Stimulated activated CD4-positive, alpha-beta T cell treated with anti-CD3 and anti-CD28 coated beads, Interleukin-2, amount 100 ng/mL, for 24 hours (primary cell): Measurements from ENCODE around the gene WAC.
"Not testable (repeated sequence)": the region's sequence is repeated elsewhere in the genome, so short reads cannot be mapped to it uniquely, and the experiment has no call there.

Source experiments
- DNase-seq, 2 donors: peaks; one replicate each; pipeline ENCODE4 v3.0.0-alpha.2; 2020

Gene WAC

GRCh38 chr10:28569506-28570159, 36.7 kb downstream of the WAC start:
- DNase-seq: no peak

DNA sequence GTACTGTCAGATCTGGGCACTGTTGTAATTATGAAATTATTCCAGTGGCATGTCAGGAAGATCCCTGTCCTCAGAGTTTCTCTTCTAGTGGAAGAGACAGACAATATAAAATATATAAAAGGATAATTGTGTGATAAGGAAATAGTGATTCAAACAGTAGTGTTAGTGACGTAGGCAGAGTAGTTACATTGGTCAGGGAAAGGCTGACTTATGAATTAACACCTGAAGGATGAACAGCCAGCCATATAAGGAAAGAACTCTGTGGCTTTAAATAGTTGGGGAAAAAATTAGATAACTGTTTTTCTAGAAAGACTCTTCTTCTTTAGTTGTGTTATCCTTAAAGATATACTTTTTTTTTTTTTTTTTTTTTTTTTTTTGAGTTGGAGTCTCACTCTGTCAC, 37.7 kb downstream of the WAC start:
- no peak for DNase-seq

GRCh38 chr10:28571265-28571664, 38.3 kb downstream of the WAC start:
- DNase-seq: no peak

DNA sequence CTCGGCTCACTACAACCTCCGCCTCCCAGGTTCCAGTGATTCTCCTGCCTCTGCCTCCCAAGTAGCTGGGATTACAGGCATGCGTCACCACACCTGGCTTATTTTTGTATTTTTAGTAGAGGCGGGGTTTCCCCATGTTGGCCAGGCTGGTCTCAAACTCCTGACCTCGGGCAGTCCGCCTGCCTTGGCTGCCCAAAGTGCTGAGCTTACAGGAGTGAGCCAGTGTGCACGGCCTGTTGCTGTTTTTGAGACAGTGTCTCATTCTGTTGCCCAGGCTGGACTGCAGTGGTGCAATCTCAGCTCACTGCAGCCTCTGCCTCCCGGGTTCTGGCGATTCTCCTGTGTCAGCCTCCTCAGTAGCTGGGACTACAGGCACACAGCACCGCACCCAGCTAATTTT, 41.3 kb downstream of the WAC start:
- DNase-seq: not testable (repeated sequence)

GRCh38 chr10:28575852-28576251, 42.9 kb downstream of the WAC start:
- DNase-seq: no peak

DNA sequence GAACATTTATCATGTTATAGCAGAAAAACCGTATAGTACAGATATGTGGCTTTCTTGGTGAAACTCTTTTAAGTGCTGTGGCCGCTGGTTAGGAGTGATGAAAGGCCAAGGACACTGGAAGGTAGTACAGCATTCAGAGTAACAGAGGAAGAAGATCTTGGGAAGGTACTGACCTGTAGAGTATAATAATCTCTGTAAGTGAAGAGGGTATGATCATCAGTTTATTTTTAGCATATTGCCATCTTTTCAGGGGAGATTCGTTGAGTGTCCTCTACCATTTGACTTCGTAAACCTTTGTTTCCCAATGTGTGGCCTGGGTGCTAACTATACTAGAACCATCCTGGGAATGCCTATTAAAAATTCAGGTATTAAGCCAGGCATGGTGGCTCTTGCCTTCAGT, 44.6 kb downstream of the WAC start:
- DNase-seq: no peak

- no peak for DNase-seq
Observed at GRCh38 chr10:28578454-28578853, 45.5 kb downstream of the WAC start.

DNA sequence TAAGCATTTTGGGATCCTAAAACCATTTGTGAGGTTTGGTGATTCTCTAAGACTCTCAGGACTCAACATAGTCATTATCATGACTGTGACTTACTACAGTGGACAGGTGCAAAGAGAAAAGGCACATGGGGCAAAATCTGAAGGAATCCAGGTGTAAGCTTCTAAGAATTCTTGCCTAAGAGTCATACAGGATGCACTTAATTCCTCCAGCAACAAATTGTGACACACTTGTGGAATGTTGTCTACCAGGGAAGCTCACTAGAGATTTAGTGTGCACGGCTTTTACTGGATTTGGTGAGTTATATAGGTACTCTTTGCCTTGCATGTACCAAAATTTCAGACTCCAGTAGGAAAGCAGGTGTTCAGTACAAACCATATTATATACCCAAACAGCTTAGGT, 47.9 kb downstream of the WAC start:
- no peak for DNase-seq

- DNase-seq: no peak
Observed at GRCh38 chr10:28581916-28582315, 49.0 kb downstream of the WAC start.

- no peak for DNase-seq
Observed at GRCh38 chr10:28585076-28585475, 52.2 kb downstream of the WAC start.

- no peak for DNase-seq
Observed at GRCh38 chr10:28586176-28586575, 53.3 kb downstream of the WAC start.

DNA sequence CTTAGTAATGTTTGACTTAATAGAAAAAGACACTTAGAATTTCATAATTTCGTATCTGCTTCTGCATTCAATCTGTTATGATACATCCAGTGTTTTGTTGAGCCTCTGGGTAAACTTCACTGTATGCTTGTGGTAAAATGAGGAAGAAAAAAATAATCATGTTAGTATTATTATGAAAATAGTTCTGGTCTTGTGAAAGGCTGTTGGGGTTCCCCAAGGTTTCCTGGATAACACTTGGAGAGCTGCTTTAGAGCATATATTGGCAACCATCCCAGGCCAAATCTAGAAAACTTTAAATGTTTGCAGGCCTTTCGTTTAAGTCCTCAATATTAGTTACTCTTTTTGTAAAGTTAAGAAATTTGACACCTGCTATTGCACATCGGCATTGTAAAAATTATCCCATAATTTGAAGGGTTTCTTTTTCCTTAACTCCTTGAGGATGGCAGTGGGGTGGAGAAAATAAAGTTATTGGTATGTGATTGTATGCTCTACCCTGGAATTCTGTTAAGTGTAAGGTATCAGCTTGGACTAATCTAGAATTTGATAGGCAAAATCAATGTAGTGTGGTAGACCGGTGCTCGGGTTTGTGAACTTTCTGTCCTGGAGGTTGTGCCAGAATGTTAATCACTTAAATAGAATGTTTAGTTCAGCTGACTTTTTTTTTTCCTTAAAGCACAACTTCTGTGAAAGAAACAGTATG, 54.5 kb downstream of the WAC start:
- no peak for DNase-seq

DNA sequence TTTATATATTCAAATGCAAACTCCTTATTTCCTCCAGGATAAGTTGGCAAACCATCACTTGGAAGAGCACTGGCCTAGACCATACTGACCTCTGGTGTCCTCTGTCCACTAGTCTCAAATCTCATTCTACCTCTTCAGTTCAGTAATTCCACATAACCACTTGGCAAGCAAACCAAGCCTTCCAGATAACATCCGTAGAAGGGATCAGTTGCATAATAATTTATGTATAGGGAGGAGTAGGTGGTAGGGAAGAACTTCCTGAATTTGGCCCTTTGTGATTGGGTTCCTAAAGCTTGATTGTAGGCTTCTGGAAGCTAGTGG, 55.0 kb downstream of the WAC start:
- DNase-seq: no peak

GRCh38 chr10:28592953-28593352, 60.0 kb downstream of the WAC start:
- DNase-seq: no peak

DNA sequence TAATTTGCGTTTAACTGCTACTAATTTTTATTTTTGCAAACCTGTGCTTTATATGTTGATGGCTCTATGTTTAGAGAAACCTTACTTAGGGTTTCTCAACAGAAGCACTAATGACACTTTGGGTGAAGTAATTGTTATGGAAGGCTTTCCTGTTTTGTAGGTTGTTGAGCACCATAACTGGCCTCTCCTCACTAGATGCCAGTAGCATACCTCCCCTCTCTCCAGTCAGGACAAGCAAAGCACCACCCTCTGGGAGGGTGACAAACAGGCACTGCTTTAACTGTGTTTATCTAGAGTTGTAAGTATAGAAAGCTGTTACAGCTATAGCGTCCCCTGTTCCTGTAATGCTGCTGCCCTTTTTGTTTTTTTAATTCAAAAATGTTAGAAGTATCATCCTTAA, 60.9 kb downstream of the WAC start:
- no peak for DNase-seq

DNA sequence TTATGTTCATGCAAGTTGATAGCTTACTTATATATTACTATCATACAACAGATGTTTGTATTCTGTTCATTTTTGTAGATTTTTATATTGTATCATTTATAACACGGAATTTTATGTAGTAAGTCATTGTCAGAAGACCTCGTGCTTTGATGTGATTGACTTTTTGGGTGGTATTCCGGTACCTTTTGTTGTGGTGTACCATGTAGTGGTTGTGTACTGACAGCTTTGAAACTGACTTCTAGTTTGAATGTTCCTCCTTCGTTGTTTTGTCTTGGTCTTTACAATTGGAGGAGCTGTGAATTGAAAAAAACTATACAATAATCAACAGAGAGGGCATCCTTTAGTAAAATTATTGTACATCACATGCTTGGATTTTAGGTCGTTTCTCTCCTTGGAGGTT, 61.5 kb downstream of the WAC start:
- no peak for DNase-seq

DNA sequence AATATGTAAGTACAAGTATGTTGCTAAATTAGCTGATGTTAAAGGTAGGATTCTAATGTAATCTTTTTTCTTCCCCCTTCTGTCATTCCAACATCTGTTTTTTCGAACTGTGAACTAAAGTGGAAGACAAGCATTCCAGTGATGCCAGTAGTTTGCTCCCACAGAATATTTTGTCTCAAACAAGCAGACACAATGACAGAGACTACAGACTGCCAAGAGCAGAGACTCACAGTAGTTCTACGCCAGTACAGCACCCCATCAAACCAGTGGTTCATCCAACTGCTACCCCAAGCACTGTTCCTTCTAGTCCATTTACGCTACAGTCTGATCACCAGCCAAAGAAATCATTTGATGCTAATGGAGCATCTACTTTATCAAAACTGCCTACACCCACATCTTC, 62.7 kb downstream of the WAC start:
- no peak for DNase-seq

DNA sequence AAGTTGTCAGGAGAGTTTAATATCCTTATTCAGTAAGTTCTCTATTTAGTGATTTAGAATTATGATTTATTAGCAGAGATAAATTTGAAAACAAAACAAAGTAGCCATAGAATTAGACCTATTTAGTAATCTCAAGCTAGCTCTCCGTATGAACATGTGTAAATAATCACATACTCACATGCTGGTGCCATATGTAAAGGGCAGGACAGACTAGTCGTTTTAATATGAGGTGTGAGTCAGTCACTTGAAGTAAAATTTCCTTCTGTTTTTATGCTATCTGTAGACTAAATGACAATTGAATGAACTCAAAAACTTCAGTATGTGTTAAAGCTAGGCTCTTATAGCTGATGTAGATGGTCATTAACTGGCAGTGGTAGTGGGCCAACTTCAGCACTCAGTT, 67.1 kb downstream of the WAC start:
- no peak for DNase-seq

DNA sequence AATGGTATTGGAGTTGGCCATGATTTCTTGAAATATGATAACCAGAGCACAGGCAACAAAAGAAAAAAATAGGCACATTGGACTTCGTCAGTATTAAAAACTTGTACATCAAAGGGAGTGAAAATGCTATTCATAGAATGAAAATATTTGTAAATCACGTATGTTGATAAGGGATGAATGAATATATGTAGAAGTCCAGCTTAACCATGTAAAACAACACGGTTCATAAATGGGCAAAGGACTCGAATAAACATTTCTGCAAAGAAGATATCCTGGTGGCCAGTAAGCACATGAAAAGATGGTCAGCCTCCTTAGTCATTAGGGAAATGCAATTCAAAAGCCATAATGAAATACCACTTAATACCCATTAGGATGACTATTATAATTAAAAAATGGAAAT, 68.1 kb downstream of the WAC start:
- no peak for DNase-seq

DNA sequence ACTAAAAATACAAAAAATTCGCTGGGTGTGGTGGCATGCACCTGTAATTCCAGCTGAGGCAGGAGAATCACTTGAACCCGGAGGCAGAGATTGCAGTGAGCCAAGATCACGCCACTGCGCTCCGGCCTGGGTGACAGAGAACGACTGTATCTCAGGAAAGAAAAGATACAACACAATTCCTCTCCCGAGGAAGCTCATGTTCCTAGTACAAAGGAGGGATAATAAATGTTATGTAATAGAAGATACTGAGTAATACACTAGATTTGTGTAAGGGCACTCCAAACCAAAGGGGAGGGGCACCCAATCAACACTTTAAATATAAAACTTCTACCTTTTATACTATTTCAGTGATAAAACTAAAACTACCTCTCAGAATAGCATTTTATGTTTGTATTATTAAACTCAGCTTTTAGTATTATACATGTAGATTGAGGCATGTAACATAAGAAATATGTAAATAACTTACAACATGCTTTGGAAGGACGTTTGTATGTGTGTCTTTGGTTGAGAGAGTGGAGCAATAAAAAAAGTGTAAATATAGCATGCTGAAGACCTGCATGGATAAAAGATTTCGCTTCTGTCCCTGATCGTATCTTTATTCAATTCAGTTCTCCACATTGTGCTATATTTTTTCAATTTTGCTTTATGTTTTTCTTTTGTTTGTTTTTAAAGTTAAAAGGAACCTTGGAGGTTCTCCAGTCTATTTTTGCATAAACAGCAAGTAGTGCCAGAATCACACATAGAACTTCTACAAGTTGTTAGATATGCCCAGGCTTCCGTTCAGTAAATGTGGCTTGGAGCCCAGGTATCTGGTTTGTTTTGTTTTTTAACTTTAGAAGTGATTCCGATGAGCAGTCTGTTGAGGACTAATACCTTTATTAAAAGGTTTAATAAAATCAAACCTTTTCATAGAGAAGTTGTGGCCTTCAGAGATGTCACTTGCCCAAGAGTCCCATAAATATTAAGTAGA, 71.9 kb downstream of the WAC start:
- no peak for DNase-seq

GRCh38 chr10:28606568-28606967, 73.7 kb downstream of the WAC start:
- DNase-seq: no peak

GRCh38 chr10:28609636-28610035, 76.7 kb downstream of the WAC start:
- not testable (repeated sequence) for DNase-seq

DNA sequence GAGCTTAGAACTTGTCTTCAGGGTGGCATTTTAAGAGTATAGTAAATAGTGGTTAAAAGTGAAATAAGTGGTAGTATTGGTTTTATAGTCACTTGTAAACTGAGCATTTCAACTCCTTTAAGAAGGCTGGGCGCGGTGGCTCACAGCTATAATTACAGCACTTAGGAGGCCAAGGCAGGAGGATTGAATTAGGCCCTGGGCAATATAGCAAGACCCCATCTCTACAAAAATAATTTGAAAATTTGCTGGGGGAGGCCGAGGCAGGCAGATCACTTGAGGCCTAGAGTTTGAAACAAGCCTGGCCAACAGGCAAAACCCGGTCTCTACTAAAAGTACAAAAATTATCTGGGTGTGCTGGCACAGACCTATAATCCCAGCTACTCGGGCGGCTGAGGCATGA, 80.0 kb downstream of the WAC start:
- no peak for DNase-seq

DNA sequence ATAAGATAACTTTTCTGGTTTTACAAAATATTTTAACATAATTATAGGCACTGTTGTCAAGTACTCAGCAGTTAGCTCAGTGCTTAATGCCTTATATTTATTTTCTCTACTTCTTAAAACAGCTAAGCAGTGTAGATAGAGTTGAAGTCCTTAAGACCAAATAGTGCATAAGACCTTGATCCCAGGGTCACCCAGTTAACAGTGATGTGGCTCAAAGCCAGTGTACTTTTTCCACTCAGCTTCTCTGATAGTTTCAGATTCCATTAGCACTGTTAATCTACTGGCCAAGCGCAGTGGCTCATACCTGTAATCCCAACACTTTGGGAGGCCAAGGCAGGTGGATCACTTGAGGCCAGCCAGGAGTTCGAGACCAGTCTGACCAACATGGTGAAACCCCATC, 83.6 kb downstream of the WAC start:
- DNase-seq: no peak
